CD4-positive, alpha-beta T cell (primary cell): ENCODE data around the gene NFIC. TPM values are rescaled to one million over a fixed set of nuclear protein-coding genes. Genes with fewer than 3 reads are reported as not detected.
"Not testable (repeated sequence)": the region's sequence is repeated elsewhere in the genome, so short reads cannot be mapped to it uniquely, and the experiment has no call there.

Experiments used
- ATAC-seq: fragments of 200-7000 bp; cut with Tn5 transposase; one replicate; pipeline ENCODE4 v1.10.0; 2022; ENCODE audit warnings: mild to moderate bottlenecking; ENCODE audit not compliant: poor library complexity
- CTCF ChIA-PET: fragments of 350-600 bp; sonication (Branson Sonifier 250); formaldehyde crosslinking; loops from one replicate; lab custom pipeline; 2021; ENCODE audit warnings: antibody characterized with exemption, inconsistent platforms; lab: Charles Lee
- POLR2A ChIA-PET: fragments of 350-600 bp; sonication (Branson Sonifier 250); formaldehyde crosslinking; loops from one replicate; lab custom pipeline; 2021; ENCODE audit warnings: antibody characterized with exemption, inconsistent platforms; lab: Charles Lee
- DNase-seq, 14 experiments: peaks; one replicate each; pipeline ENCODE4 v3.0.0-alpha.2; 2013 to 2020; ENCODE audit warnings: mixed read lengths in 2 of 14
- H3K27ac ChIP-seq, 2 donors: one replicate each; pipeline versions ENCODE4 v1.5.1 to v1.7.0; 2013; ENCODE audit warnings: low read length in 2 of 2, low read depth in 1 of 2, mild to moderate bottlenecking in 1 of 2
- H3K27me3 ChIP-seq, 2 experiments: 1 replicate in 1 of 2; 2 replicates in 1 of 2; pipeline versions ENCODE4 v1.6.1 to v1.7.0; 2013; ENCODE audit warnings: low read length in 2 of 2, control low read depth in 1 of 2, mild to moderate bottlenecking in 1 of 2, moderate library complexity in 1 of 2; ENCODE audit not compliant: insufficient read depth in 2 of 2, control insufficient read depth in 1 of 2
- H3K36me3 ChIP-seq: one replicate; pipeline ENCODE4 v1.6.1; 2013; ENCODE audit warnings: low read length, control low read depth; ENCODE audit not compliant: insufficient read depth
- H3K4me1 ChIP-seq: one replicate; pipeline ENCODE4 v1.6.1; 2013; ENCODE audit warnings: low read length, control low read depth; ENCODE audit not compliant: insufficient read depth
- H3K4me3 ChIP-seq: one replicate; pipeline ENCODE4 v1.5.1; 2013; ENCODE audit warnings: mild to moderate bottlenecking, low read length, moderate library complexity
- H3K9me3 ChIP-seq, 2 experiments: 1 replicate in 1 of 2; 2 replicates in 1 of 2; pipeline versions ENCODE4 v1.6.1 to v1.7.0; 2013; ENCODE audit warnings: low read length in 2 of 2, mild to moderate bottlenecking in 2 of 2, control low read depth in 1 of 2, moderate library complexity in 1 of 2; ENCODE audit not compliant: control insufficient read depth in 1 of 2, insufficient read depth in 1 of 2
- H3K27ac Mint-ChIP-seq: one replicate; pipeline ENCODE4 v1.8.0; 2020; ENCODE audit warnings: mixed read lengths
- H3K27me3 Mint-ChIP-seq: one replicate; pipeline ENCODE4 v1.8.0; 2021; ENCODE audit warnings: mixed read lengths
- H3K36me3 Mint-ChIP-seq: one replicate; pipeline ENCODE4 v1.8.0; 2021; ENCODE audit warnings: low read depth, mixed read lengths
- H3K4me1 Mint-ChIP-seq: one replicate; pipeline ENCODE4 v1.8.0; 2021; ENCODE audit warnings: low read depth, mixed read lengths
- H3K4me3 Mint-ChIP-seq: one replicate; pipeline ENCODE4 v1.8.0; 2020; ENCODE audit warnings: mild to moderate bottlenecking, mixed read lengths
- H3K9me3 Mint-ChIP-seq: one replicate; pipeline ENCODE4 v1.8.0; 2020; ENCODE audit warnings: mixed read lengths
- CTCF ChIP-seq: fragments of 200-600 bp; IDR thresholded peaks from one replicate; pipeline ENCODE4 v1.8.0; 2022; ENCODE audit warnings: antibody characterized with exemption, mild to moderate bottlenecking
- intact Hi-C, 2 experiments: fragments of 100-400 bp; cut with DNase I in 1 of 2; cut with micrococcal nuclease in 1 of 2; formaldehyde crosslinking; loops; one replicate each; pipeline versions ENCODE4 v1.15.1 to v1.9.0; 2023 to 2025; cut with DNase I, micrococcal nuclease
- total RNA-seq, 174 experiments: library from RNA in 2 of 174; stranded (reverse) in 2 of 174; gene quantifications; one replicate each; pipeline ENCODE4 v1.2.3 and lab custom pipeline; 2021 to 2026

Gene NFIC
- total RNA-seq, 2 experiments from 2014 or later = 22.1 to 22.2 TPM

GRCh38 chr19:3423183-3423829 is 56.9 kb downstream of the NFIC start:
- ATAC-seq (no peak), DNase-seq (no peak)
- no peaks in the 10 kb centered on the region for H3K9me3 Mint-ChIP-seq
- no peak overlapping the region for H3K4me3 Mint-ChIP-seq
- H3K27ac Mint-ChIP-seq = no peak overlapping the region
- ChIA-PET POLR2A (no interaction called here), CTCF (no interaction called here)
- H3K27me3 ChIP-seq = no peaks in the 10 kb centered on the region
- H3K4me1 Mint-ChIP-seq = no peaks in the 10 kb centered on the region
- H3K4me3 ChIP-seq = no peak overlapping the region
- H3K36me3 Mint-ChIP-seq = peaks cover 12% of the 10 kb centered on the region
- H3K36me3 ChIP-seq = peaks cover 3% of the 10 kb centered on the region
- H3K27me3 Mint-ChIP-seq = no peaks in the 10 kb centered on the region
- no peaks in the 10 kb centered on the region for H3K4me1 ChIP-seq
- intact Hi-C loops = loop anchor here in 1 of 2 experiments (5.0 kb wide), 1 partner anchor 41 kb away; no protein-coding TSS in a partner anchor
- no peak for TF ChIP-seq CTCF
- H3K27ac ChIP-seq = no peak overlapping the region
- H3K9me3 ChIP-seq = peaks cover 0 to 10% of the 10 kb centered on the region in 2 experiments

- Mint-ChIP-seq H3K4me1 (no peaks in the 10 kb centered on the region), H3K9me3 (no peaks in the 10 kb centered on the region), H3K27ac (no peak overlapping the region), H3K36me3 (peaks cover 12% of the 10 kb centered on the region), H3K4me3 (no peak overlapping the region), H3K27me3 (no peaks in the 10 kb centered on the region)
- Histone ChIP-seq H3K4me3 (no peak overlapping the region), H3K27ac (no peak overlapping the region), H3K9me3 (peaks cover 0 to 10% of the 10 kb centered on the region in 2 experiments), H3K36me3 (peaks cover 3% of the 10 kb centered on the region), H3K27me3 (no peaks in the 10 kb centered on the region), H3K4me1 (no peaks in the 10 kb centered on the region)
- CTCF ChIA-PET = no interaction called here
- no peak for DNase-seq
- POLR2A ChIA-PET = no interaction called here
- intact Hi-C loops = no loop called here
- no peak for TF ChIP-seq CTCF
- no peak for ATAC-seq
Observed at GRCh38 chr19:3426433-3426832, 60.0 kb downstream of the NFIC start.

GRCh38 chr19:3430366-3430680 is 63.9 kb downstream of the NFIC start:
- H3K27ac ChIP-seq, H3K27me3 ChIP-seq, H3K27me3 Mint-ChIP-seq, DNase-seq, H3K9me3 Mint-ChIP-seq, H3K27ac Mint-ChIP-seq, H3K4me3 Mint-ChIP-seq, POLR2A ChIA-PET, ATAC-seq, H3K4me3 ChIP-seq: not testable (repeated sequence)
- CTCF ChIA-PET = interaction anchor here (1.1 to 2.1 kb wide), 6 partner anchors 66 to 125 kb away, joined by 3 to 24 read pairs (median 7); no protein-coding TSS in a partner anchor
- Mint-ChIP-seq H3K4me1 (peaks cover 12% of the 10 kb centered on the region), H3K36me3 (peaks cover 25% of the 10 kb centered on the region)
- intact Hi-C loops = loop anchor here in 1 of 2 experiments (5.0 to 10.0 kb wide), 4 partner anchors 72 to 476 kb away; partner anchors contain the start of genes APBA3, DOHH, MRPL54 and NCLN
- H3K4me1 ChIP-seq = peaks cover 11% of the 10 kb centered on the region
- H3K9me3 ChIP-seq = peaks cover 0 to 10% of the 10 kb centered on the region in 2 experiments
- peaks cover 12% of the 10 kb centered on the region for H3K36me3 ChIP-seq
